ENCODE results near the gene TMEM154.

- TF ChIP-seq POLR2AphosphoS5 (IDR thresholded peaks at IDR 0.05) (no peak), CTCF (IDR thresholded peaks at IDR 0.05; ENCODE audit: poor library complexity, severe bottlenecking) (no peak), TAF1 (IDR thresholded peaks at IDR 0.05; ENCODE audit: low read depth) (no peak), SMC3 (conservative IDR thresholded peaks at IDR 0.05; ENCODE audit: poor library complexity) (no peak)
Measured at GRCh38 chr4:152668338-152668964, 11.3 kb downstream of the TMEM154 start.
